ENCODE measurements around the gene PCBD2.

GRCh38 chr5:135008556-135008955 is 103.6 kb downstream of the PCBD2 start:
- TF ChIP-seq CTCF (IDR thresholded peaks at IDR 0.05; ENCODE audit: low read length) (no peak), EZH2 (IDR thresholded peaks at IDR 0.05; ENCODE audit: borderline replicate concordance, low read length) (no peak)
